SH-SY5Y (cell line): Measurements from ENCODE around the gene PLCL1.

ENCODE experiments used
- GATA2 ChIP-seq: IDR thresholded peaks from 2 replicates; pipeline ENCODE4 v1.6.1; 2011; ENCODE audit warnings: mild to moderate bottlenecking, low read depth, low read length
- GATA3 ChIP-seq: IDR thresholded peaks from 2 replicates; pipeline ENCODE4 v1.6.1; 2011; ENCODE audit warnings: low read depth, mild to moderate bottlenecking, low read length, moderate library complexity

GRCh38 chr2:197828464-197829135 lies 24.2 kb downstream of the PLCL1 start:
- TF ChIP-seq GATA2 (no peak), GATA3 (no peak)
